Stomach (tissue), 9 donors: ENCODE data around the gene NELL1. TPM values are rescaled to one million over a fixed set of nuclear protein-coding genes. Genes with fewer than 3 reads are reported as not detected.
A peak's percentile ranks its signal among the peaks of the same experiment; 100 is the strongest.

Experiments
- DNase-seq, 2 donors: peaks; one replicate each; pipeline versions ENCODE4 v3.0.0 to v3.0.0-alpha.2; 2013 to 2019
- H3K27ac ChIP-seq, 5 donors: fragments of 200-600 bp in 4 of 5; sonication (generic) in 4 of 5; one replicate each; pipeline ENCODE4 v1.5.1; 2013 to 2019; ENCODE audit warnings: mild to moderate bottlenecking in 1 of 5, moderate library complexity in 1 of 5
- H3K27me3 ChIP-seq, 3 donors: fragments of 200-600 bp; sonication (generic); one replicate each; pipeline ENCODE4 v1.5.1; 2017 to 2019; ENCODE audit warnings: mixed run types in 1 of 3
- H3K36me3 ChIP-seq, 4 donors: fragments of 200-600 bp; sonication (generic); 1 replicate in 3 of 4; 2 replicates in 1 of 4; pipeline ENCODE4 v1.5.1; 2016 to 2019
- H3K4me1 ChIP-seq, 4 donors: fragments of 200-600 bp; sonication (generic); one replicate each; pipeline ENCODE4 v1.5.1; 2016 to 2019
- H3K4me3 ChIP-seq, 4 donors: fragments of 200-600 bp; sonication (generic) in 3 of 4; one replicate each; pipeline ENCODE4 v1.5.1; 2016 to 2019; ENCODE audit warnings: mild to moderate bottlenecking in 1 of 4
- H3K9me3 ChIP-seq, 4 donors: fragments of 200-600 bp; sonication (generic); one replicate each; pipeline ENCODE4 v1.5.1; 2016 to 2019
- CTCF ChIP-seq, 7 experiments: fragments of 450-650 bp in 4 of 7; fragments of 200-600 bp in 3 of 7; sonication (generic) in 3 of 7; IDR thresholded peaks; one replicate each; pipeline ENCODE4 v1.5.1; 2016 to 2019; ENCODE audit warnings: antibody characterized with exemption in 7 of 7, control low read depth in 2 of 7, mild to moderate bottlenecking in 1 of 7
- EP300 ChIP-seq: sonication (generic); formaldehyde crosslinking; IDR thresholded peaks from one replicate; pipeline ENCODE4 v1.6.1; 2017; ENCODE audit warnings: antibody characterized with exemption
- POLR2A ChIP-seq, 4 donors: fragments of 450-650 bp; IDR thresholded peaks; one replicate each; pipeline ENCODE4 v1.6.1; 2016; ENCODE audit warnings: antibody characterized with exemption in 4 of 4, control low read depth in 2 of 4, mild to moderate bottlenecking in 1 of 4, moderate library complexity in 1 of 4
- POLR2AphosphoS5 ChIP-seq, 3 donors: sonication (generic); formaldehyde crosslinking; IDR thresholded peaks; one replicate each; pipeline ENCODE4 v1.6.1; 2016; ENCODE audit warnings: antibody characterized with exemption in 3 of 3
- WGBS, 5 donors: extraction: QIAGEN DNeasy Blood & Tissue Kit in 3 of 5; methylation state at CpG; one replicate each; pipeline versions ENCODE4 v1.1.5 to v1.1.7; 2013 to 2018; 5-methylcytosine and 5-hydroxymethylcytosine counted together
- intact Hi-C: fragments of 100-400 bp; cut with DNase I; formaldehyde crosslinking; loops from one replicate; pipeline ENCODE4 v1.15.1; 2023; ENCODE audit warnings: low total_unique reads
- polyA plus RNA-seq, 3 donors: library from polyadenylated mRNA; stranded (reverse); fragments of 200-250 nt; gene quantifications; one replicate each; pipeline ENCODE4 v1.2.3, GENCODE V29; 2013
- total RNA-seq, 5 donors: library from RNA; depleted of rRNA; stranded (reverse); fragments of >200 nt; gene quantifications; one replicate each; pipeline versions ENCODE4 v1.1.0 to v1.2.3, GENCODE V29; 2014 to 2016
- donor health status: healthy with polysubstance abuse.
- donor health status: Bipolar disorder and iron deficiency.
- donor health status: healthy.

The NELL1 gene
- total and polyA plus RNA-seq, 8 donors = 0.05 to 15.4 (median 2.7) TPM; not detected in 5

GRCh38 chr11:21414953-21415352, 745.6 kb downstream of the NELL1 start:
- TF ChIP-seq CTCF (IDR thresholded peaks at IDR 0.05) (no peak), EP300 (no peak), POLR2A (IDR thresholded peaks at IDR 0.05) (no peak), POLR2AphosphoS5 (IDR thresholded peaks at IDR 0.05) (no peak)
- intact Hi-C loops = no loop called here
- Histone ChIP-seq H3K27me3 (no peaks in the 10 kb centered on the region), H3K27ac (no peak overlapping the region), H3K9me3 (no peaks in the 10 kb centered on the region), H3K4me1 (no peaks in the 10 kb centered on the region), H3K36me3 (no peaks in the 10 kb centered on the region), H3K4me3 (no peak overlapping the region)
- DNase-seq = no peak
- WGBS, 5 donors = 58 to 73% (median 66%) methylated on average over 2 of the region's 2 CpGs

DNA sequence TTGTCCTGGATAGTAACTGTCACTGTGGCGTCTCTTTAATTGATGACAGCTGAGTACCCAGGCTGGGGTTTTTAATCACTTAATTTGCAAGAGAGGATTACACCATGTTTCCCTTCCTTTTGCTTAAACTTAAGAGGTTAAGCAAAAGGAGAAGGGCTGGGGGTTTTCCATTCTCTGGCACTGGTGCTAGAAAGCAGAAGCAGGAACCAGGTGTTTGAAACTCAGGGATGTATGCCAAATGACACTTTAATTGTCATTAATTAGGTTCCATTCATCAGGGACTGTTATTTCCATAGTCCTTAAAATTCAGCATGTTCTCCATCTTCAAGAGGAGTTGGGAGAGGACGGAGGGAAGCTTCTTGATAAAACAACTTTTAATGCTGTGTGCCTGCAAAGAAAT, 746.2 kb downstream of the NELL1 start:
- no peaks in the 10 kb centered on the region for H3K4me1 ChIP-seq
- TF ChIP-seq POLR2AphosphoS5 (IDR thresholded peaks at IDR 0.05) = no peak
- no peak for TF ChIP-seq CTCF (IDR thresholded peaks at IDR 0.05)
- H3K27me3 ChIP-seq = no peaks in the 10 kb centered on the region
- H3K36me3 ChIP-seq = no peaks in the 10 kb centered on the region
- H3K27ac ChIP-seq = no peak overlapping the region
- intact Hi-C loops = no loop called here
- WGBS, 5 donors = 58 to 71% (median 70%) methylated on average over 2 of the region's 2 CpGs
- peak in 1 of 2 donors; percentile 2 for DNase-seq
- no peak overlapping the region for H3K4me3 ChIP-seq
- H3K9me3 ChIP-seq = peaks cover 0 to 3% (median 0%) of the 10 kb centered on the region in 4 donors

GRCh38 chr11:21421711-21422329, 752.4 kb downstream of the NELL1 start:
- Histone ChIP-seq H3K36me3 (no peaks in the 10 kb centered on the region), H3K27me3 (no peaks in the 10 kb centered on the region), H3K27ac (no peak overlapping the region), H3K9me3 (peaks cover 0 to 4% (median 0%) of the 10 kb centered on the region in 4 donors), H3K4me3 (no peak overlapping the region), H3K4me1 (no peaks in the 10 kb centered on the region)
- WGBS, 5 donors = 65 to 81% (median 78%) methylated on average over 5 of the region's 5 CpGs
- intact Hi-C loops = no loop called here
- DNase-seq = no peak
- no peak for TF ChIP-seq POLR2AphosphoS5 (IDR thresholded peaks at IDR 0.05)
- TF ChIP-seq EP300 = no peak
- no peak for TF ChIP-seq POLR2A (IDR thresholded peaks at IDR 0.05)
- TF ChIP-seq CTCF (IDR thresholded peaks at IDR 0.05) = no peak

- no peaks in the 10 kb centered on the region for H3K27me3 ChIP-seq
- intact Hi-C loops = no loop called here
- no peaks in the 10 kb centered on the region for H3K36me3 ChIP-seq
- no peaks in the 10 kb centered on the region for H3K4me1 ChIP-seq
- no peak for TF ChIP-seq EP300
- no peak for TF ChIP-seq CTCF (IDR thresholded peaks at IDR 0.05)
- TF ChIP-seq POLR2AphosphoS5 (IDR thresholded peaks at IDR 0.05) = no peak
- no peak for TF ChIP-seq POLR2A (IDR thresholded peaks at IDR 0.05)
- H3K27ac ChIP-seq = no peak overlapping the region
- no peak overlapping the region for H3K4me3 ChIP-seq
- no peaks in the 10 kb centered on the region for H3K9me3 ChIP-seq
- WGBS, 5 donors = 70 to 81% (median 76%) methylated on average over 3 of the region's 3 CpGs
- no peak for DNase-seq
These were observed 757.5 kb downstream of the NELL1 start for GRCh38 chr11:21426931-21427330.
